Measurements from ENCODE around the gene ETV3.

- TF ChIP-seq CTCF (conservative IDR thresholded peaks at IDR 0.05 in 1 of 2, IDR thresholded peaks at IDR 0.05 in 1 of 2; ENCODE audit: low read depth in 1 of 2, low read length in 2 of 2) (no peak), EZH2 (IDR thresholded peaks at IDR 0.05; ENCODE audit: low read length, missing control alignments) (no peak)
Measured at GRCh38 chr1:157105298-157105987, 32.8 kb downstream of the ETV3 start.
